Activated CD8-positive, alpha-beta memory T cell treated with anti-CD3 and anti-CD28 coated beads for 1 hour (primary cell): Measurements from ENCODE around the gene AOPEP.
"Not testable (repeated sequence)": the region's sequence is repeated elsewhere in the genome, so short reads cannot be mapped to it uniquely, and the experiment has no call there.

Source experiments
- DNase-seq, 2 donors: peaks; one replicate each; pipeline ENCODE4 v3.0.0-alpha.2; 2020; ENCODE audit warnings: low read depth in 1 of 2; ENCODE audit errors: extremely low read depth in 1 of 2

Gene AOPEP

DNA sequence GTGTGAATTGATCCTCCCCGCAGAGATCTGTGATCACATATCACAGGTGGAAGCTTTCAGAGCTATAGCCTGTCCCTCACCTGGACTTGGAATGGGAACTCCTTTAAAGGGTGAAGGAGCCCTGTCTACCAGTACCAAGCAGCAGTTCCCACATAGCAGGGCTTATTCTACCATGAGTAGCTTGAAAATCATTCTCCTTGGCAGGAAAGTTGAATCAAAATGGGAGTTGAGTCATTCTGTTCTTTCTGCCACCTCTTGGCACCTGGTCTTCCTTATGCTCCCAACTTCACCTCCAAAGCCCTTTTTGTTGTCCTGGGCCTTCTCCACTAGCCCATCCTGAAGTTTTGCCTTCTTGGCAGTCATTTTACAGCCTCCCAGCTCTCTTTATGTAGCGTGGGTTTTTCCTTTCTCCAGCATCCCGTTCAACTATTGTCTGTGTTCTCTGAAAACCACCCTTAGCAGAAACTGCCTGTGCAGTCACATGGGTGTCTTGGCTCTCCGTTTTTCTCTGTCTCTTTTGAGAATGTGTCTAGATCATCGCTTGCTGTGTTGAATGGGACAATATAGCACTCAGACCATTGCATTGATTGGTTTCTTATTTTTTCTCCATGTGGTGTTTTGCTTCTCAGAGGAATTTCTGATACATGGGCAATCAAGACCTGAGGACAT lies 222.2 kb downstream of the AOPEP start:
- no peak for DNase-seq

DNA sequence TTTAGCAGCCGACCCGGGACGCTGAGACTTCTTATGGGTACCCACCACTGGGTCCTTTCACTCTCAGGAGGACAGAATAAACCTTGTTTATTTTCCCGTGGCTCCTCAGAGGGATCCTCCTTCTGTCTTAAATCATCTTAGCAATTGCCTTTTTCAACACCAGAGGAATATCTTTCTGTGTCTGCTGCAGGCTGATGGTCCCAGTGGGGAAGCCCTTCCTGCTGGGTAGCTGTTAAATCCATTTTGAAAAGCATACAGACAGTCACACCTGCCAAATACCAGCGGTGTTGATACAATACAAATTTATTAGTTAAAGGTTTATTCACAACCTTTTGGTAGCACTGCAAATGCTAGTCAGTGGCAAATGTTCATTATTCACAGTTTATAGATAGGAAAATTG lies 222.9 kb downstream of the AOPEP start:
- DNase-seq = no peak

DNA sequence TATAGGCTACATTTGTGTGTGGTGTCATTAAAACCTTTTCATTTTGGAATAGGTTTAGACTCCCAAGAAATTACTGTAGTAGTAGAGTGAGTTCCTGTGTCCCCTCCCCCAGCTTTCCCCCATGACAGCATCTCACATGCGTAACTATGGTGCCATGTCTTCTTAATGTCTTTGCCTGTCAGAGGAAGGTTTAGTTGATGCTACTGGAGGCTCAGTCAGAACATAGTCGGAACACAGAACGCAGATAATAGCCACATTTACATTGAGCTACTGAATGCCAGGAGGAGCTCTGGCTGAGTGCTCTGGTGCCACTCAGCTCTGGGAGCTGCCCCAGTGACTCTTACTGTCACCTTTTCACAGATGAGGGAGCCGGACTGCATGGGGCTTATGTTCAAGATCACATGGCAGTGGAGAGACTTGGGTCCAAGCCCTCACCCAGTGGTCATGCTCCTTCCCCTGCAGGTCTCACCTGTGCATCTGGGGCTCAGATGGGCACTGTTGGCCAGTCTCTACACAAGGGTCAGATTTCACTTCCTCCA lies 223.6 kb downstream of the AOPEP start:
- DNase-seq = no peak

DNA sequence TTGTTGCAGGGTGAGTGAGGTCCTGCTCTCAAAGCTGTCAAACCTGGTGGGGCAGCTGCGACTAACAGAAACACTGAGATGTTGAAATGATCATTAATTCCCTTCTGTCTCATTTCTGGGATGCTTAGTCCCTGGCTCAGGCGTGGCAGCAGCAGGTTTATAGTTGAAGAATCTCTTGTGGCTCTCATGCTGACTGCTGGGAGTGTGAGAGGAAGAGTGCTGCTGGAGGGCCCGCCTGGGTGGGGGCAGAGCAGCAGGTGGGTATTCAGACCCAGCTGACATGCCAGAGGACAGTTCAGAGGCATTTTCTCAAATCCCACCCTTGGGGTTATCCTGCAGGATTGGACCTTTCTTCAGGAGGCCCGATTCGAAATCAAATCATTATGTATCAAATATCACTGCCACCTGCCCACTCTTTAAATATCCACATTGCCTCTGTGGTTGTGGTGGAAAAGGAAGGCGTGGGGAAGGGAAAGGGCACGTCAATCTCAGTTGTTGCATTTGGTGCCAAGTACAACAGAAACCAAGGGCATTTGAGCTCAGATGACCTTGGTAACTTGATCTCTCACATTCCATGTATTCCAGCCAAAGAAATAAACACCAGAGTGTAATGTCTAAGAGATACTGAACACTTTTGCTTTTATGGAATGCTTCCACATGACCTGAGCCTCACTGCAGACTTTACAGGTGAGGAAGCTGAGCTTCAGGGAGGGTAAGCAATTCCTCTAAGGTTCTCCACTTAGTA lies 224.3 kb downstream of the AOPEP start:
- no peak for DNase-seq

DNA sequence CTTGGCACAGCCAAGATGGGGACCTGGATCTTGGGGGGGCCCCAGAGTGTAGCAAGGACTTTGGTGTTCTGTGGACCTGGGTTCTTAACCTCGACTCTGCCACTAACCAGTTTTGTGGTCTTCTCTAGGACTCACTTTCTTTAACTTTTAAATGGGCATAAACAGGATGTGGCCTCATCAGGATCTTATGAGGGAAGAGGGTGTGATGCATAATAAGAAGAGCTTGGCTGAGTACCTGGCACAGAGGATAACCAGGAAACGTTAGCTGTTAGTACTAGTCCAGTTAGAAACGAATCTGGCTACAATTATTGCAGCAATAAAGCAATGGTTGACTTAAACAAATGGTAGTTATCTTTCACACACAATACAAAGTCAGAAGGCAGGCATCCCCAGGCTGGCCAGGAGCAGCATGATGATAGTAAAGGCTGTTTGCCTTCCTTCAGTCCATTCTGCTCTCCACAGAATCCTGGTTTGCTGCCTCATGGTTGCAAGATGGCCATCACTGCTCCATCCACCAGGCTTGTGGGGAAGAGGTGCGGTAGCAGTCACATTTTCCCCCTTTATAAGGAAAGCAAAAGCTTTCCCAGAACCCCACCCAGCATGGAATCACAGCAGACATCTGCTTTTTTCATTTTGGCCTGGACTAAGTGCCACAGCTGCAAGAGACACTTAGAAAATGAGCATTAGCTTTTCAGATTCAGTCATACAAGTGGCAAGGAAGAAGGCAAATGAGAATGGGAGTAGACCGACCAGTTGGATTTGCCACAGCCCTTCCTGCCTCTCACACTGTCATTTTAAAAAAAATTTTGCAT lies 225.0 kb downstream of the AOPEP start:
- DNase-seq = no peak

DNA sequence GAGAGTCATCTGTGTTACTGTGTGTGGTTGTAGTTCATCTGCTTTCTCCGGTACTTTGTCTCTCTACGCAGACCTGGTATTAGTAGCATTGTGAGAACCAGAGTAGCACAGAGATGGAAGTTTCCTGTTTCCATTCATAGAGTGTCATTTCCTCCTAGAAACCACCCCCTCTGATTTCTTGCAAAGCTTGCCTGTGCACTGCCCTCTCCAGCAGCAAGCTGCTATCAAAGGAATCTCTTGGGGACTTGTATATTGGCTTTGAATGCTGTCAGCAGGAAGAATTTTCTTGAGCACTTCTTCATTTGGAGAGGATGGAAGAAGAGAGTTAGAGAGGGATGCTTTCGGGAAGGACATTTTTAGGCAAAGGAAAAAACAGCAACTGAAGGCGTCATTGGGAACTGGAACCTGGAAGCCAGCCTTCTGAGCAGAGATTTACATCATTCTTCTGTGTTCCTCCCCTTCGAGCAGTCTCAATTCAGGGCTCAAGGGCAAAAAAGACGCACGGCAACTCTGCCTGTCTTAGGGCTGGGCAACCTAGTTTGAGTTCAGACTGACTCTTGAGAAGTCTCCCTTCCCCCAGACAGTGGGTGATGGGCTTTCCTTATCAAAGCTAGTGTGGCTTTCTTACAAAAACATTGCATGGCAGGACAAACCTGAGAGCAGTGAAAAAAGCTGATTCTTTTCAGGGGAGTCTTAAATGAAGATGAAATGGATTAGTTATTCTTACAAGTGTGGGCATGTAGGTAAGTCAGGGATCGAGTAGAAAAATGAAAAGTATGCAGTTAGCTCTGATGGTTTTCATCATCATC lies 226.3 kb downstream of the AOPEP start:
- no peak for DNase-seq

DNA sequence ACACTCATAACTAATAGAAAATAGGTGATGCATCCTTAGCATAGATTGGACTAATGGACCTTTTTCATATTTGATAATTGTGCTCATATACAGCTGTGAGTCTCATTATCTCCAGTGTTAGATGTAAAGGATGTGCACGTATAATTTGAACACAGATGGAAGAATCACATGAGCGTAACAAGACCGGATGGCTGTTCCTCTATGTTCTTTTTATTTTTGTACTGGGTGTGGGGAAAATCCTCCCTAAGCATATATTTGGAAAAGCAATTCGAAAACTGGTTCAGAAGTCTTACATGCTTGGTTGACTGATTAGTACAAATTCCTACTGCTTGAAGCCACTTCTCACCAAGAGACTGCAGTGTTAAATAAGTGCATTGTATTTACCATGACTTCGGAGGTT lies 230.2 kb downstream of the AOPEP start:
- DNase-seq = no peak

DNA sequence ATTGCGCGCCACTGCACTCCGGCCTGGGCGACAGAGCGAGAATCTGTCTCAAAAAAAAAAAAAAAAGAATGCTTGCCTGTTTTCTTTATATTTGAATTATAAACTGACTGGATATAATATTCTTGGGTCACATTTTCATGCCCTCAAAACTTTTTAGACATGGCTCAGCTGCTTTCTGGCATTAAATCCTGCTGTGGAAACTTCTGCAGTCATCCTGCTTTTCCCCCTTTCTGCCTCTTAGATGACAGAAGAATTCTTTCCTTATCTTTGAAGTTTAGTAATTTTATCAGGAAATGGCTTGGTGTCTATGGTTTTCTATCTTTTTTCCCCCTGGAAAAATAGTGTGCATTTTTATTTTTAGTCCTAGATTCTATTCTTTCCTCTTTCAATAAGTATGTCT lies 234.5 kb downstream of the AOPEP start:
- DNase-seq = no peak

DNA sequence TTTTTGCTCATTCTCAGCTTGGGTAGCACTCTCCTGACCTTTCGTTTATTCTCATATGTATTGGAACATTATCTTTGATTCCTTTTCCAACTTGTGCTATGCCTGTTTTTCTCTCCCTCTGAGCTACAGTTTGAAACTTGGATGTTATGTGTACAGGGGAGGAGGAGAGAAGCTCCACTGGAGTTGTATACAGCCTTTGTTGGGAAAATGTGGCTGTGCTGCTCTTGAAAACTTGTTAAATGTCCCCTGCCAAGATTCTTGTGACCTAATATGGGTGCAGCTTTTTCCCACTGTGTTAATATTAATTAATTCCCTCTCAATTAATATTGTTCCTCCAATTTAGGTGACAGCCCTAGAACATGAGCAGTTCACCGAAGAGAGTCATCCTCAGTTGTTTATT lies 235.4 kb downstream of the AOPEP start:
- no peak for DNase-seq

DNA sequence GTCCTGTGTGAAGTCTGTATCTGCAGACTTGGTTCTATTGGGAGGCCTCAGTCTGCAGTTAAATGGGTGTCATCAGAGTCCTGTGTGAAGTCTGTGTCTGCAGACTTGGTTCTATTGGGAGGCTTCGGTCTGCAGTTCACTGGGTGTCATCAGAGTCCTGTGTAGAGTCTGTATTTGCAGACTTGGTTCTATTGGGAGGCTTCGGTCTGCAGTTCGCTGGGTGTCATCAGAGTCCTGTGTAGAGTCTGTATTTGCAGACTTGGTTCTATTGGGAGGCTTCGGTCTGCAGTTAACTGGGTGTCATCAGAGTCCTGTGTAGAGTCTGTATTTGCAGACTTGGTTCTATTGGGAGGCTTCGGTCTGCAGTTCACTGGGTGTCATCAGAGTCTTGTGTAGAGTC lies 239.1 kb downstream of the AOPEP start:
- not testable (repeated sequence) for DNase-seq

DNA sequence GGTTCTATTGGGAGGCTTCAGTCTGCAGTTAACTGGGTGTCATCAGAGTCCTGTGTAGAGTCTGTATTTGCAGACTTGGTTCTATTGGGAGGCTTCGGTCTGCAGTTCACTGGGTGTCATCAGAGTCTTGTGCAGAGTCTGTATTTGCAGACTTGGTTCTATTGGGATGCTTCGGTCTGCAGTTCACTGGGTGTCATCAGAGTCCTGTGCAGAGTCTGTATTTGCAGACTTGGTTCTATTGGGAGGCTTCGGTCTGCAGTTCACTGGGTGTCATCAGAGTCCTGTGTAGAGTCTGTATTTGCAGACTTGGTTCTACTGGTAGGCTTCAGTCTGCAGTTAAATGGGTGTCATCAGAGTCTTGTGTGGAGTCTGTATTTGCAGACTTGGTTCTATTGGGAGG lies 239.5 kb downstream of the AOPEP start:
- not testable (repeated sequence) for DNase-seq

DNA sequence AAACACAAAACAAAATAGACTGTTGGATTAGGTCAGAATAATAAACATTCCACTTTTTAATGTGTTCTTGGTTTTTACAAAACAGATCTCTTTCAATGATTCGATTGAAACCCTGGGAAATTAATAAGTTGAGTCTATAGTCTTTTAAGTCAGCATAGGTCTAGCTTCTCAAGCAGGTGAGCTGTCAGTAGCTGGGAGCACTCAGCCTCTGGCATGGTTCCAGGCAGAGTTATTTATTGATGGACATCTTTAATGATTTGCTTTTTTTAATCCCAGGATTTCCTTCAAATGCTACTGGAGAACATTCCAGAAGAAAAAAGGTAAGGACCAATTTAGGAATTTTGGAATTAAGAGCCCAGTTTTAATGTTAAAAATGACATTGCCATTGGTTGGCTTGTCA lies 241.0 kb downstream of the AOPEP start:
- no peak for DNase-seq

DNA sequence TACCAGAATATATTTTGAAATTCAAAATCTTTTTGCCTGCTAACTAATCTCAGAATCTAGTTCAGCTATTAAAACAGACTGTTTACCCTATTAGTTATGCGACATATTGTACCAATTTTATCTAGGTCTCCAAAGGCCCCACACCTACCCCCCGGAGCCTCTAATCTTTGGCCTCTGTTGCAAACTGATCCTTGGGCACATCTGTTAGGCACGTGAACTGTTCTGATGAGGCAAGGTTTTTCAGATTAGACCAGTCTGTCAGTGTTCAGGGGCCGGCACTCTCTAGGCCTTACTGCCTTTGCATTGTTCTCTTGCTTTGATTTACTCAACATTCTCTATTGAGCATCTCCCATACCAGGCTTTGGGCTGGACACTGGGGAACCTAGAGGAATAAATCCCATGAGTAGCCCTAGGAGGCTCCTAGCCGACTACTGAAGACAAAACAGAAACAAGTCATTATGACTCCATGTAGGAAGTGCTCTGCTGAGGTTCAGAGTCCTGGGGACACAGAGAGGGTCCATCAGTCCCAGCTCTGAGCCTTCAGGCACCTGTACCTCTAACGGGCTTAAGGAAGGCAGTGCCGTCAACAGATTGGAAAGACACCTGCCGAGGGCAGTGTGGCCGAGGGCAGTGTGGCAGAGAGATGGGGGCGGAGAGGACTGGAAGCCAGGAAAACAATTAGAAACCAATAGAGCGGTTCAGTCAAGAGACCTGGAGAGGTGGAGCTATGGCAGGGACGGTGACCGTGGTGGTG lies 245.1 kb downstream of the AOPEP start:
- DNase-seq = no peak

DNA sequence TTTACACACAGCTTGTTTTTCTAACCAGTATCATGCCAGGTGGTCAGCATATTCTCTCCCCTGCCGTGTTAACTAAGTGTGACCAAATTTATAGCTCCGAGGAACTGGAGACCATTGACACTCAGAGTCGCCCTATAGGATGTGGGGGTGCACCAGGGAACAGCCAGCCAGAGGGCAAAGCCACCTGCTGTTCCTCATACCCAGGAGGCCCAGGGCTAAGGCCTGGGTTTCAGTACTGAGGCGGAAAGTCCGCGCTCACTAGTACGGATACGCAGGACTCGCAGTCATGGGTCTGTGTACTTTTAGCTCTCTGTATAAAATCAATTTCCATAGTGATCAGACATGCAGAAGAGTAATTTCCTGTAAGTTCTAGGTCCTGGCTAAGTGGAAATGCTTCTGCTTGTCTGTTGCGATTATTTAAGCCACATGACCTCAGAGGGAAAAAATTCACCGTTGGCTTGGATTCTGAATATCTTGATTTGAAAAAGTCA lies 247.0 kb downstream of the AOPEP start:
- no peak for DNase-seq

DNA sequence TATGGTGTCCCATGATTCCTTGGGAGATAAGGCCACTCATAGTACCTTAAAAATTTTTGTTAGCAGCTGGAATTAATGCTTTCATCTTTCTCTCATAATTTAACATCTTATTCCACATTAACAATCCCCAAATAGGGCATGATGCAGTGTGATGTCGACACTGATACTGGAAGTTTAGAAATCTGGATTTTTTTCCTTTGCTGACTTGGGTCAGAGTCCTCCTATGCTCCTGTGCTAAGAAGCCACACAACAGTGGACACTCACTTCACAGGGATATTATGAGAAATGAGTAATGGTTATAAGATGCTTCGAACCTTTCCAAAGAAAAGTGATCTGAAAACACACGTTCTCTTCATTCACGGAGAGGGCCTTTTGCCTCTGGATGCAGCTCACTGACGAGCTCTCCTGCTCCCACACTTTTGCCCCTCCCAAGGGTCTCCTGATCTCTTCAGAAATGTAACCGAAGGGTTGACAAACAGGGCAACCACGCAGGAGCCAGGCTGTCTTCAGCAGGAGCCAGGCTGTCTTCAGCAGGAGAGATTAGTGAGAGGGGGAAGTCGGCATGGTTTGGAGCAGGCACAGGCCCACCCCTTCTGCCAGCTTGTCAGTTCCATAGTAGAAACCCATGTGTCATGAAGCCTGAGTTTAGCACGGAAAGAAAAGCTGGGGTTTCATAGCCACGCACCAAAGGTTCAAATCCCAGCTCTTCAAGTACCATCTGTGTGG lies 247.8 kb downstream of the AOPEP start:
- DNase-seq = no peak

DNA sequence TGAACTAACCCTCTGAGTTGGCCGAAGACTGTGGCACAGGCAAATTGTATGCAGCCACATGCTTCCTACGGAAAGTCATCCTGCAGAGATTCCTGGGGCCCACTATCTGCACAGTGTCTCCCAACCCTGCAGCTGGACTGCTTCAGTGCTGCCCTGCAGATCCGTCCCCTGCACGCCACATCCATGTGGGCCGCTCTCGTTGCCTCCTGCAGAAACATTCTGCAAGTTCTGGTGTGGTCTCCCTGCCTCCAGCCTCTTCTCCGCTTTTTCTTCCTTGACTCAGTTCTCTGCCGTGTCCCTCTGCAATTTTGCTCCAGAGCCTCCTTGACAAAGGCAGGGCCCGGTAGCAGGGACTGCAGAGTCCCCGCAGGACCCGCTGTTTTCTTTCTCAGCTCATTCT lies 249.0 kb downstream of the AOPEP start:
- DNase-seq = no peak

DNA sequence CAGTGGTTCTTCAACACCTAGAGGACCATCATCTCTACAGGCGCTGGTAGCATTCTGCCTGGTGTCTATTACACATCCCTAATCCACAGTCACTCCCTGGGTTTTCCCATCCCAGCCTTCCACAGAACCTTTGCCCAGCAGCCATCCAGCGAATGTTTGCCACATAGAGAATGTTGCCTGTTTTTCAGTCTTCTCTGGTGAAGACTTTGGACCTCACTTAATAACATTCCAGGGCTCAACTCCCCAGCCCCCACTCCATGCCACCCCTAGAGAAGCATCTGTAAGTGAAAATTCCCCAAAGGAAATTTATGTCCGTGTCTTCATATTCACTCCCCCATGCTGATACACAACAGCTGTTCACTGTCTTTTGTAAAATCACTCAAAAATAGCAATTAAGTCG lies 249.6 kb downstream of the AOPEP start:
- DNase-seq = no peak

DNA sequence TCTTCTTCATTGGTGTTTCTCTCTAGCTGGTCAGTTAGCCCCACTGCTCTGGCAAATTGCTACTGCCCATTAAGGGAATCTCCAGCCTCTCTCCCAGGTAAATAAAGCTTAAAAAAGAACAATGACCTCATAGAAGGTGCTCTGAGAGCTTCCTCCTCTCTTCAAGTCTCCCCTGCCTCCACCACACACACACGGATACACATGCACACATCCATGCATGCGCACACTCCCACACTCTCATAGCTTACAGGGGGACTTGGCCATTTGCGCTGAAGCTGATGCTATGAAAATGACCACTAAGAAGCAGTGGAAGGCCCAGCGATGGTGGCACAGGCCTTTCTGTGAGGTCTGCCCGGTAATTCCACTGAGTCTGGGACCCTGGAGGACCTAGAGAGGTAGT lies 250.9 kb downstream of the AOPEP start:
- no peak for DNase-seq

DNA sequence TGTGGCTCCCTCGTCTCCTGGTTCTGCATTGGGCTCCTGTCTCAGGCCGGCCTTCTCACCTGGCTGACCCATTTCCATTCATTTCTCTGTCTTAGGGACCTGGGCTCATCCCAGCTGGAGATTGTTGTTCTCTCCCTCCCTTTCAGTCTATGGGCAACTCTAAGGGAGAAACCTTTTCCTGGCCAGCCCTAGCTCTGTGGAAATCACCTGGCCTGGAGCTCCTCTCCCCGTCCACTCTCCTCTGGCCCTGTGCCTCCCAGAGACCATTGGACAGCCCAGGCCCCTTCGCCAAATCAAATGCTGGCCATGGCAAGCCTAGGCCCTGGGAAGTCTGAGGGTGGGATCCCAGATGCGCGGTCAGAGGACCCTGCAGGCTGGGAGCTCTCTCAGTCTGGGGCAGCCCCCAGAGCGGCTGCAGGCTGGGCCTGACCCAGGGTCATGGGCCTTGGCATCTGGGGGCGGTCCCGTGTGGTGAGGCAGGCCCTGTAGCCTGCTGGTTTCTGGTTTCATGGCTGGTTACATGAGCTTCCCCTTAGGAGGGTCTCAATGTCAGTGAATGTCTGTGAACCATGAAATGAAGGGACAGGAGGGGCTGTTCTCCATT lies 253.5 kb downstream of the AOPEP start:
- DNase-seq = no peak
